RPMI7951 (cell line): ENCODE measurements around the gene RHOF. TPM values are rescaled to one million over a fixed set of nuclear protein-coding genes. Genes with fewer than 3 reads are reported as not detected.
"Not testable (repeated sequence)": the region's sequence is repeated elsewhere in the genome, so short reads cannot be mapped to it uniquely, and the experiment has no call there.

Source experiments
- DNase-seq: peaks from one replicate; pipeline ENCODE4 v3.0.0-alpha.2; 2012; ENCODE audit warnings: low read depth
- total RNA-seq: library from RNA; depleted of rRNA; stranded (reverse); fragments of >200 nt; shearing (Covaris generic); gene quantifications from 2 replicates; pipeline ENCODE4 v1.2.3, GENCODE V29; 2014

The RHOF gene
- total RNA-seq, 1 experiment from 2014 or later = 1.1 TPM

GRCh38 chr12:121792607-121793439, 665 bp downstream of the RHOF start:
- DNase-seq = no peak

GRCh38 chr12:121791671-121792551, 1.6 kb downstream of the RHOF start:
- no peak for DNase-seq

- DNase-seq = not testable (repeated sequence)
These were observed 2.7 kb downstream of the RHOF start for GRCh38 chr12:121790785-121791184.

GRCh38 chr12:121789800-121790728, 3.4 kb downstream of the RHOF start:
- no peak for DNase-seq

GRCh38 chr12:121789233-121789781, 4.2 kb downstream of the RHOF start:
- no peak for DNase-seq

- DNase-seq = no peak
These were observed 5.2 kb downstream of the RHOF start for GRCh38 chr12:121788176-121788818.

GRCh38 chr12:121787063-121788025, 6.1 kb downstream of the RHOF start:
- no peak for DNase-seq

- peak; percentile 91 for DNase-seq
These were observed 7.1 kb downstream of the RHOF start for GRCh38 chr12:121786440-121786825.

GRCh38 chr12:121784460-121784859, 9.0 kb downstream of the RHOF start:
- peak; percentile 88 for DNase-seq

- DNase-seq = no peak
These were observed 9.7 kb downstream of the RHOF start for GRCh38 chr12:121783766-121784165.

GRCh38 chr12:121781998-121782979, 11.2 kb downstream of the RHOF start:
- DNase-seq = no peak

GRCh38 chr12:121781484-121781997, 11.9 kb downstream of the RHOF start:
- DNase-seq = no peak

- DNase-seq = no peak
These were observed 13.1 kb downstream of the RHOF start for GRCh38 chr12:121780429-121780828.

- no peak for DNase-seq
These were observed 14.0 kb downstream of the RHOF start for GRCh38 chr12:121779422-121779895.

- no peak for DNase-seq
These were observed 14.7 kb downstream of the RHOF start for GRCh38 chr12:121778567-121779421.

- DNase-seq = peak; percentile 43
These were observed 17.0 kb downstream of the RHOF start for GRCh38 chr12:121776190-121777098.
